ENCODE measurements around the gene NEUROD2.

- TF ChIP-seq POLR2AphosphoS5 (IDR thresholded peaks at IDR 0.05; ENCODE audit: low read depth, low read length) (no peak), POLR2A (IDR thresholded peaks at IDR 0.05; ENCODE audit: low read depth, low read length) (no peak)
These were observed 32.9 kb upstream of the NEUROD2 start for GRCh38 chr17:39640591-39641031.
